ENCODE measurements around the gene EEF2K. TPM values are rescaled to one million over a fixed set of nuclear protein-coding genes. Genes with fewer than 3 reads are reported as not detected.

The EEF2K gene
- total and polyA plus RNA-seq, 12 donors, result 4.9 to 28.3 (median 16.6) TPM

- no peak for DNase-seq
- Histone ChIP-seq H3K36me3 (replicated peaks in 1 of 2) (peaks cover 0 to 33% of the 10 kb centered on the region in 2 donors), H3K4me1 (replicated peaks in 1 of 2) (peaks cover 0 to 6% of the 10 kb centered on the region in 2 donors), H3K4me3 (no peak overlapping the region), H3K27me3 (no peaks in the 10 kb centered on the region), H3K27ac (no peak overlapping the region), H3K9me3 (replicated peaks in 1 of 3) (no peaks in the 10 kb centered on the region)
- 83 to 99% (median 95%) methylated on average over 10 to 12 of the region's 12 CpGs for WGBS, 4 donors
- TF ChIP-seq POLR2A (IDR thresholded peaks at IDR 0.05) (no peak), CTCF (IDR thresholded peaks at IDR 0.05) (no peak)
- intact Hi-C loops (cut with DNase I), result no loop called here
These were observed 96.8 kb downstream of the EEF2K start for GRCh38 chr16:22302776-22303363.

GRCh38 chr16:22304411-22304810 lies 98.3 kb downstream of the EEF2K start:
- WGBS, 4 donors, result 76 to 91% (median 82%) methylated on average over 4 of the region's 4 CpGs
- peaks cover 0 to 45% of the 10 kb centered on the region in 2 donors for H3K36me3 ChIP-seq (replicated peaks in 1 of 2)
- no peak for TF ChIP-seq POLR2A (IDR thresholded peaks at IDR 0.05)
- no peak for TF ChIP-seq CTCF (IDR thresholded peaks at IDR 0.05)
- no peak overlapping the region for H3K27ac ChIP-seq
- H3K4me3 ChIP-seq, result no peak overlapping the region
- H3K9me3 ChIP-seq (replicated peaks in 1 of 3), result no peaks in the 10 kb centered on the region
- intact Hi-C loops (cut with DNase I), result no loop called here
- no peaks in the 10 kb centered on the region for H3K4me1 ChIP-seq (replicated peaks in 1 of 2)
- H3K27me3 ChIP-seq, result no peaks in the 10 kb centered on the region
- DNase-seq, result no peak

- intact Hi-C loops (cut with DNase I), result no loop called here
- no peaks in the 10 kb centered on the region for H3K9me3 ChIP-seq (replicated peaks in 1 of 3)
- DNase-seq, result no peak
- no peaks in the 10 kb centered on the region for H3K27me3 ChIP-seq
- H3K4me3 ChIP-seq, result no peak overlapping the region
- H3K4me1 ChIP-seq (replicated peaks in 1 of 2), result no peaks in the 10 kb centered on the region
- no peak for TF ChIP-seq POLR2A (IDR thresholded peaks at IDR 0.05)
- TF ChIP-seq CTCF (IDR thresholded peaks at IDR 0.05), result no peak
- WGBS, 4 donors, result 75 to 89% (median 85%) methylated on average over 6 to 9 of the region's 9 CpGs
- no peak overlapping the region for H3K27ac ChIP-seq
- H3K36me3 ChIP-seq (replicated peaks in 1 of 2), result peaks cover 0 to 58% of the 10 kb centered on the region in 2 donors
These were observed 100.7 kb downstream of the EEF2K start for GRCh38 chr16:22306788-22307187.

- intact Hi-C loops (cut with DNase I), result no loop called here
- WGBS, 4 donors, result 92 to 97% (median 95%) methylated on average over 10 of the region's 10 CpGs
- H3K36me3 ChIP-seq (replicated peaks in 1 of 2), result peaks cover 0 to 61% of the 10 kb centered on the region in 2 donors
These were observed 101.8 kb downstream of the EEF2K start for GRCh38 chr16:22307838-22308237.

More at GRCh38 chr16:22307838-22308237, 101.8 kb downstream of the EEF2K start:
- H3K27ac ChIP-seq, result no peak overlapping the region
- H3K4me1 ChIP-seq (replicated peaks in 1 of 2), result no peaks in the 10 kb centered on the region
- no peaks in the 10 kb centered on the region for H3K9me3 ChIP-seq (replicated peaks in 1 of 3)
- no peak for TF ChIP-seq POLR2A (IDR thresholded peaks at IDR 0.05)
- TF ChIP-seq CTCF (IDR thresholded peaks at IDR 0.05), result no peak
- no peak overlapping the region for H3K4me3 ChIP-seq
- H3K27me3 ChIP-seq, result no peaks in the 10 kb centered on the region
- DNase-seq, result no peak

Measured in adrenal gland (tissue), 12 donors.